Parathyroid adenoma (tissue), 2 donors: ENCODE data around the gene RTL9.

Source experiments
- H2AFZ ChIP-seq: fragments of 300-600 bp; sonication (generic); one replicate; pipeline ENCODE4 v1.7.0; 2017; ENCODE audit warnings: antibody characterized with exemption, mild to moderate bottlenecking
- H3K27ac ChIP-seq: fragments of 300-600 bp; sonication (generic); one replicate; pipeline ENCODE4 v1.7.0; 2017
- H3K27me3 ChIP-seq: fragments of 300-600 bp; sonication (generic); one replicate; pipeline ENCODE4 v1.7.0; 2017; ENCODE audit warnings: low read length; ENCODE audit not compliant: control insufficient read depth, insufficient read depth
- H3K36me3 ChIP-seq: fragments of 300-600 bp; sonication (generic); one replicate; pipeline ENCODE4 v1.7.0; 2017; ENCODE audit warnings: low read length; ENCODE audit not compliant: control insufficient read depth, insufficient read depth
- H3K4me1 ChIP-seq: fragments of 300-600 bp; sonication (generic); one replicate; pipeline ENCODE4 v1.7.0; 2017; ENCODE audit warnings: control low read depth
- H3K4me2 ChIP-seq: fragments of 300-600 bp; sonication (generic); one replicate; pipeline ENCODE4 v1.7.0; 2017; ENCODE audit warnings: low read length
- H3K4me3 ChIP-seq: fragments of 300-600 bp; sonication (generic); one replicate; pipeline ENCODE4 v1.7.0; 2017; ENCODE audit warnings: low read depth, low read length
- H3K79me2 ChIP-seq: fragments of 300-600 bp; sonication (generic); one replicate; pipeline ENCODE4 v1.7.0; 2017; ENCODE audit warnings: control low read depth
- H3K9ac ChIP-seq: fragments of 300-600 bp; sonication (generic); one replicate; pipeline ENCODE4 v1.7.0; 2017; ENCODE audit warnings: mild to moderate bottlenecking
- H3K9me3 ChIP-seq: fragments of 300-600 bp; sonication (generic); one replicate; pipeline ENCODE4 v1.7.0; 2017; ENCODE audit warnings: low read length; ENCODE audit not compliant: control insufficient read depth
- TF ChIP-seq, protein P1 (sequence below): fragments of 300-600 bp; sonication (generic); IDR thresholded peaks from one replicate; pipeline ENCODE4 v1.7.0; 2017; ENCODE audit warnings: antibody characterized with exemption, mild to moderate bottlenecking
- donor health status: primary hyperparathyroidism.

RTL9 gene

DNA sequence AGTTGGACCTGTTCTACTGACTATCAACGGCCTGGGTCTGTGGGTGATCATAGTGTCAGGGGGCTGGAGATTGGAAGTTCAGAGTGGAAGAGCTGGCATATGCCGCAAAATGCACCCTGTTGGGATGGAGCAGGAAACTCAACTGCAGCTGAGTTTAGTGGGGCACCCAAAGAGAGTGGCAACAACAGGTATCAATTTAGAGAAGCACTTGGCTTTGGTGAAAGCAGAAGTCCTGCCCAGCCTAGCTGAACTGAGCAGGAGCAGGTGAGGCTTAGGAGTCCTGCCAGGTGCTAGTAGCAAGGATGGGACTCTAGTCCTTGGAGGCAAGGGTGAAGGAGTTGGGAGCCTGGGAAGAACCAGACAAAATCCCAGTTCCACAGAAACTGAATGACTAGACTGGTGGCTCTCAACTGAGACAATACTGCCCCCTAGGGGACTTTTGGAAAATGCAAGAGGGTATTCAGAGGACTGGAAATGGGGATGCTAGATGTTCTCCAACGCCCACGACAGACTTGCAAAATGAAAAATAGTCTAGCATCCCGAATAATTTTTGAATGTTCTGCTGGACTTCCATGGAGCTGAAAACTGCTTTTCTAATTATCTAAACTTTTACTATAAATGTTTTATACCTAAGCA is 49.4 kb downstream of the RTL9 start:
- Histone ChIP-seq H3K9ac (no peak overlapping the region), H3K9me3 (no peaks in the 10 kb centered on the region), H3K4me3 (no peak overlapping the region), H3K27ac (no peak overlapping the region), H3K36me3 (no peaks in the 10 kb centered on the region), H3K79me2 (no peaks in the 10 kb centered on the region), H3K4me1 (no peaks in the 10 kb centered on the region), H3K4me2 (no peak overlapping the region), H2AFZ (no peak overlapping the region), H3K27me3 (no peaks in the 10 kb centered on the region)
- TF ChIP-seq, protein P1, sequence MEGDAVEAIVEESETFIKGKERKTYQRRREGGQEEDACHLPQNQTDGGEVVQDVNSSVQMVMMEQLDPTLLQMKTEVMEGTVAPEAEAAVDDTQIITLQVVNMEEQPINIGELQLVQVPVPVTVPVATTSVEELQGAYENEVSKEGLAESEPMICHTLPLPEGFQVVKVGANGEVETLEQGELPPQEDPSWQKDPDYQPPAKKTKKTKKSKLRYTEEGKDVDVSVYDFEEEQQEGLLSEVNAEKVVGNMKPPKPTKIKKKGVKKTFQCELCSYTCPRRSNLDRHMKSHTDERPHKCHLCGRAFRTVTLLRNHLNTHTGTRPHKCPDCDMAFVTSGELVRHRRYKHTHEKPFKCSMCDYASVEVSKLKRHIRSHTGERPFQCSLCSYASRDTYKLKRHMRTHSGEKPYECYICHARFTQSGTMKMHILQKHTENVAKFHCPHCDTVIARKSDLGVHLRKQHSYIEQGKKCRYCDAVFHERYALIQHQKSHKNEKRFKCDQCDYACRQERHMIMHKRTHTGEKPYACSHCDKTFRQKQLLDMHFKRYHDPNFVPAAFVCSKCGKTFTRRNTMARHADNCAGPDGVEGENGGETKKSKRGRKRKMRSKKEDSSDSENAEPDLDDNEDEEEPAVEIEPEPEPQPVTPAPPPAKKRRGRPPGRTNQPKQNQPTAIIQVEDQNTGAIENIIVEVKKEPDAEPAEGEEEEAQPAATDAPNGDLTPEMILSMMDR = peak; percentile 63
